HT1080 (cell line): ENCODE measurements around the gene CMTM1. TPM values are rescaled to one million over a fixed set of nuclear protein-coding genes. Genes with fewer than 3 reads are reported as not detected.

Experiments used
- DNase-seq: peaks from one replicate; pipeline ENCODE4 v3.0.0-alpha.2; 2015; ENCODE audit warnings: low read depth
- polyA plus RNA-seq, 2 experiments: library from polyadenylated mRNA; depleted of rRNA; stranded (reverse); fragments of >200 nt; gene quantifications; 2 replicates each; pipeline ENCODE4 v1.2.3, GENCODE V29; 2015
- total RNA-seq: library from RNA; depleted of rRNA; stranded (reverse); fragments of >200 nt; shearing (Covaris generic); gene quantifications from 2 replicates; pipeline ENCODE4 v1.2.3, GENCODE V29; 2014; rRNA removed

The CMTM1 gene
- total RNA-seq = 6.5 and 8.7 TPM in 2 replicates
- 0.78 and 2.0 TPM in 2 replicates for polyA plus RNA-seq (2015; cell fraction: cytosol; rRNA removed)
- 1.5 and 2.8 TPM in 2 replicates for polyA plus RNA-seq (2015; cell fraction: nucleus; rRNA removed)

DNA sequence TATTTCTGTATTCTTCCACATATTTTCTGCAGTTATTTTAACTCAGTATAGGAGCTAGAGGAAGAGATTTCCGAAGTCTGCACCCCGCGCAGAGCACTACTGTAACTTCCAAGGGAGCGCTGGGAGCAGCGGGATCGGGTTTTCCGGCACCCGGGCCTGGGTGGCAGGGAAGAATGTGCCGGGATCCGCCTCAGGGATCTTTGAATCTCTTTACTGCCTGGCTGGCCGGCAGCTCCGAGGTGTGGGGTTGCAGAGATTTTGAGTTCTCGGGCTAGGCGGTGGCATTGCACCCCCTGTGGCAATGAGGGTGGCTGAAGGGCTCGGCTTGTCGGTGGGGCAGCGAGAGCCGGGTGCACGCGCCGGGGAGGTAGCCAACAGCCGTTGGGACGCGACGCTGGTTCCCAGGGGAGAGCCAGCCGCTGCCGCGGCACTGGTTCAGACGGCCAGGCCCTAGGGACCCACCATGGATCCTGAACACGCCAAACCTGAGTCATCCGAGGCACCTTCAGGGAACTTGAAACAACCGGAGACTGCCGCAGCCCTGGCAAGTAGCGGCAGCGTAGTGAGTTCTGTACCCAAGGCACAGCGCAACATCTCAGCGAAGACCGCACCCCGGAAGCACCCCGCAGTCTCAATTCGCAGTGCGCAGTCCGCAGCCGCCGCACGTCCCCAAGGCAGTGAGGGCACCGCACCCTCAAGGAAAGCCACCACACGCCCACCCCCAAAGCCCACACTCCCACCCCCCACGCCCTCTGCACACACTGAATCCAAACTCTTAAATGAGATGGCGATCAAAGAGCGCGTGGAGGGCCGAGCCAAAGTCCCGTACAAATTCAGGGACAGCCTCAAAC lies at the start of gene CMTM1:
TSS of gene CMTM1 (plus strand) at position 389 of the 851 bp plus-strand sequence. CDS start at position 464, 75 bp downstream.
- DNase-seq = no peak

GRCh38 chr16:66516509-66516807 lies 49.8 kb upstream of the CMTM1 start:
- DNase-seq = no peak

- DNase-seq = peak; percentile 98
These were observed 49.2 kb upstream of the CMTM1 start for GRCh38 chr16:66516808-66517585.

DNA sequence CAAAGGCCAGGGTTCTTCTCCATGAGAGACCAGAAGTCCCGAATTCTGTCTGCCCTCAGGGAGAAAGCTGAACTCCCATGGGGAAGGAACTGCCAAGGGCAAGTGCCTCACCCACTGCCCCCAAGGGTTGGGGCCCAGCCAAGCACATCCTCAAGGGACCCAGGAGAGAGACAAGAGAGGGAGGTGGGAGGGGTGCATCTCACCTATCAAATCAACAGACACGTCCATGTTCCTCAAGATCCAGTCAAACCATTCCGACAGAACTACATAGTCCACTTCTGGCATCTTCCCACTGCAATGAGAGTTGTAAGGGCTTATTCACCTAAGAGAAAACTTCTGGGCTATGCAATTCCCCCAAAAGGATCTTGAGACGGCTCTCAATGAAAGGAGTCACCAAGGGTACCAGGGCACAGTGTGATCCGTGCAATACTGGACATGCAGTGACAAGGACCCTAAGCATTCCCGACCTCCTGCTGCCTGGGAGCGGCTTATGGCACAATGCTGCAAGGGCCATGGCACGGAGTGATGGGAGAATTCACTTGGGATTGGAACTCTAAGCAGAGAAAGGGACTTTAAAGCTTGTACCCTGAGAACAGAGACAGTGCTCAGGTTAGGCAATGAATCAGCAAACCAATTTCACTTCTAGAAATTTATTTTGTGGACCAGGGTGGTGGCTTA lies 48.5 kb upstream of the CMTM1 start:
- DNase-seq = no peak

GRCh38 chr16:66519482-66520373 lies 46.5 kb upstream of the CMTM1 start:
- DNase-seq = no peak

GRCh38 chr16:66520406-66521170 lies 45.7 kb upstream of the CMTM1 start:
- DNase-seq = no peak

DNA sequence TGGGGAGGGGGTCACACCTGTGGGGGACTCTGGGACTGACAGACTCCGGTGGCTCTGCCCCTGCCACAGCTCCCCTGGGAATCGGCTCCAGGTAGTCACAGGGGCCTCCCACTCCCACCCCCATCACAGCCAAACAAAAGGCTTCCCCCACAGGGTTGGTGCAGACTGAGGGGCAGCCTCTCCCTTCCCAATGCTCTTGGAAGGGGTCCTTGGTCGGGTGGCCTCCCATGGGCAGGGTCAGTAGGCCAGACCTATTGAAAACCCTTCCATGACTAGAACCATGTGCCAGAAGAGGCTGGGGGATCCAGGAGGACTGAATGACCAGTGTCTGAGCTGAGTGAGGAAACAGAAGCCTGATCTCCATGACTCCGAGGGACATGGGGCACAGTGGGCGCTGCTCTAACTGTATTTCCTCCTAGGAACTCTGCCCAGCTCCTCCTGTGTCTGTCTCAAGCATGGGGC lies 45.0 kb upstream of the CMTM1 start:
- no peak for DNase-seq

DNA sequence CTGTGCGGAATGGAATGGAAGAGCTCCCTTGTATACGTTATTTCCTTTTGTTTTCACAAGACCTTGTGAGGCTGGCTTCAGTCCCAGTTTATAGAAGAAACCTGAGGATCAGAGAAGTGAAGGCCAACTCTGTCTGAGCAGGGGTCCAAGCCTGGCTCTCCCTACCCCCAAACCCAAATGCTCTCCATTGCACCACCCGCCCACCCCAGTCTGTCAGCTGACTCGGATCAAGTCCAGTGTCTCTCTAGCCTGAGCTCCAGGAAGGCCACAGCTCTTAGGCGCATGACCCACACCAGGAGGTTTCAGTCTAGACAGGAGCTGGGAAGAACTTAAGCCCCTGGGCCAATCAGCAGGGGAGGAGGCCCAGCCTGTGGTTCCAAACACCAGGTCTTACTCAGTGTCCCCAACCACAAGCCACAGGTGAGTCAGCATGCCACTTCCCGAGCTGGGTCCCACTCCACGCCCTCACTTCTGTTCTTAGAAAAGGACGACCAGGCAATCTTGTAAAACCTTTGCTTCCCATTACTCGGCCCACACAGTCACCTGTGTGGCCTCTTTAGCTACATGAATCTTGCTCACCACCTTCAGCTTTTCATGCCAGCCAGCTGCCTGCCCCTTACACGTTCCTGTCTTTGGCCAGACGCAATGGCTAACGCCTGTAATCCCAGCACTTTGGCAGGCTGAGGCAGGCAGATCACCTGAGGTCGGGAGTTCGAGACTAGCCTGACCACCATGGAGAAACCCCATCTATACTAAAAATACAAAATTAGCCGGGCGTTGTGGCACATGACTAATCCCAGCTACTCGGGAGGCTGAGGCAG lies 44.1 kb upstream of the CMTM1 start:
- peak; percentile 99 for DNase-seq

GRCh38 chr16:66522816-66523590 lies 43.2 kb upstream of the CMTM1 start:
- DNase-seq = no peak

GRCh38 chr16:66523861-66524354 lies 42.3 kb upstream of the CMTM1 start:
- DNase-seq = no peak

DNA sequence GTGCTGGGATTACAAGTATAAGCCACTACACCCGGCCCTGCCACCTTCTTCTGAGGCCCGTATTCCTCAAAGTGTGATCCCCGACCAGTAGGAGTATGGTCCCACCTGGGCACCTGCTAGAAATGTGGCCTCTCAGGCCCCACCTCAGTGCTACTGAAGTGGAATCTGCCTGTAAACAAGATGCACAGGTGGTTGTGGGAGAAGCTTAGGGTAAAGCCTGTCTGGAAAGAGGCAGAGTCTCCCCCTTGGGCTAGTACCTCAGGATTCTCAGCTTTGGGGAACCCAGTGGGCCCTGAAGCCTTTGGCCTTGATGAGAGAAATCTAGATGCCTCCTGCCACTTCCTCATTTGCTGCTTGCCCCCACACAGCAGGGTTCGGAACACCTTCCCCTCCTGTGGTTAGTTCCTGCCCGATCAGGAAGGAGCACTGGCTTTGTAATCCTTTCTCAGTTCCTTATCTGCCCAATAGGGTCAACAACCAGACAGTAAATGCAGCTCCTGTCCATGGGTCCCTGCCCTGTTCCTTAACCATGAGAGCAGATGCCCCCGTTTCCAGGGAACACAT lies 41.6 kb upstream of the CMTM1 start:
- DNase-seq = no peak

GRCh38 chr16:66525396-66526180 lies 40.7 kb upstream of the CMTM1 start:
- peak; percentile 43 for DNase-seq

GRCh38 chr16:66528294-66528693 lies 37.9 kb upstream of the CMTM1 start:
- DNase-seq = no peak

- no peak for DNase-seq
These were observed 36.8 kb upstream of the CMTM1 start for GRCh38 chr16:66529475-66529874.

DNA sequence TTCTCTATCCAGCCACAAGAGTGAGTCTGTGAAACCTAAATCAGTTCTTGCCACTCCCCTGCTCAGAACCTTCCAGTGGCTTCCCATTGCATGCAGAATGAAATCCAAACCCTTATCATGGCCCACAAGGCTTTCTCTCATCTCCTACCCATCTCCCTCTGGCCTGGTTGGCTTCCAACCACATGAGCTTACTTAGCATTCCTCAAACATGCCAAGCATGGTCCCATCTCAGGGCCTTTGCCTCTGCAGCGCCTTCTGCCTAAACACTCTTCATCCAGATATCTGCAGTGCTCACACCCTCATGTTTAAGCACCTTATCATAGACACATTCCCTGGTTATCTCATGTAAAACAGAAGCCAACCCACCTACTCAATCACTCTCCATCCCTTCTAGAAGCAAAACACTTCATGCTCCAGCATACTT lies 31.9 kb upstream of the CMTM1 start:
- no peak for DNase-seq

DNA sequence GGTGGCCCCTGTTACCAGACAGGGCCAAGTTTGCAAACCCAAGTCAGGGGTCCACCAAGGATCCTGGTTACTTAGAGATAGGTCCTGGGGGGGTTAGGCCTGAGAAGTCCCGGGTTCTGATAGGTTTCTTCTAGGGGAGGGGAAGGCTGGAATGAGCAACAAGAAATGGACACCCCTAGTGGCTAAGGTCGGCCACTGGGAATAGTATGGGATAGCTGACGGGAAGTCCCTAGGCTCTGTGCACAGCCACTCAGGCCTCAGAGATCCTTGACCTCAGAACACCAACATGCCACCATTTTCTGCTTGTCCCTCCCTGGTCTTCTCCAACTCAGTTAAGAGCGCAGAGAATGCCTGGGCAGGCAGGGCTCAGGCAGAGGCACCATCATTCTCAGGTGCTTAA lies 29.7 kb upstream of the CMTM1 start:
- DNase-seq = no peak

- DNase-seq = no peak
These were observed 29.0 kb upstream of the CMTM1 start for GRCh38 chr16:66537236-66537635.
